H7 (cell line): ENCODE data around the gene ZNHIT6. TPM values are rescaled to one million over a fixed set of nuclear protein-coding genes. Genes with fewer than 3 reads are reported as not detected.
"Not testable (repeated sequence)": the region's sequence is repeated elsewhere in the genome, so short reads cannot be mapped to it uniquely, and the experiment has no call there.

Source experiments
- DNase-seq: peaks from one replicate; pipeline ENCODE4 v3.0.0; 2012
- H3K27me3 ChIP-seq: 2 replicates; pipeline ENCODE4 v1.6.0; 2011; ENCODE audit warnings: mild to moderate bottlenecking, low read length; ENCODE audit not compliant: control insufficient read depth, insufficient read depth
- H3K36me3 ChIP-seq: replicated peaks from 2 replicates; pipeline ENCODE4 v1.5.1; 2011; ENCODE audit warnings: low read length; ENCODE audit not compliant: control insufficient read depth, insufficient read depth
- H3K4me3 ChIP-seq: 2 replicates; pipeline ENCODE4 v1.5.1; 2011; ENCODE audit warnings: low read depth, mild to moderate bottlenecking, control low read depth, low read length, moderate library complexity; ENCODE audit not compliant: insufficient read depth
- total RNA-seq: library from RNA; depleted of rRNA; stranded (reverse); fragments of >200 nt; shearing (Covaris generic); gene quantifications from 2 replicates; pipeline ENCODE4 v1.2.3, GENCODE V29; 2014

The ZNHIT6 gene
- total RNA-seq, 1 experiment from 2014 or later: 6.9 TPM

- Histone ChIP-seq H3K4me3 (no peak overlapping the region), H3K36me3 (peaks cover 2% of the 10 kb centered on the region), H3K27me3 (no peaks in the 10 kb centered on the region)
- no peak for DNase-seq
Measured at GRCh38 chr1:85654066-85654782, 54.0 kb downstream of the ZNHIT6 start.

DNA sequence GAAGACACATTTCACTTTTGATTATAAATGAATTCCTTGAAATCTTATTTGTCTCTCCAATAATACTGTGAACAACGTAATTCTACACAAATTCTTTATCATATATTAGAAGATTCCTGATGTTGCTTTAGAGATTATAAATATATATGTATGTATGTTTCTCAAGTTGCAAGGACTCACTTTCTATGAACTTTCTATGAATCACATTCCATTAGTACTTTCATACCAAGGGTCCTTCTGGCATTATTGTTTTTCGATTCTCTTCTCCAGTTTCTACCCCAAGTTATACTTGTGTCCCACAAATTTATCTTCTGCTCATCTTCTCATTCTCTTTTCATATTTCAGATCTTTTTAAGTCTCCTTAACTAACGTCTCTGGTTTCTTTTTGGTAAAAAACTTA, 55.9 kb downstream of the ZNHIT6 start:
- Histone ChIP-seq H3K27me3 (no peaks in the 10 kb centered on the region), H3K4me3 (no peak overlapping the region), H3K36me3 (peaks cover 2% of the 10 kb centered on the region)
- DNase-seq: no peak

DNA sequence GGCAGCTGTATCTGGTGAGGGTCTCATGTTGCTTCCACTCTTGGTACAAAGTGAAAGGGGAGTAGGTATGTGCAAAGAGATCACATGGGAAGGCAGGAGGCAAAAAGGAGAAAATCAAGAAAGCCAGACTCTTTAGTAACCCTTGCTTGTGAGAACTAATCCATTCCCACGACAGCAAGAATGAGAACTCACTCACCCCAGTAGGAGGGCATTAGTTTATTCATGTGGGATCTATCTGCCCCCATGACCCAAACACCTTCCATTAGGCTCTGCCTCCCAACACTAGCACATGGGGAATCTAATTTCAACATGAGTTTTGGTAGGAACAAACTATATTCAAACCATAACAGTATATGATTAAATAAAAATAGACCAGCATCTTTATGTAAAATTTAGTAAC, 57.6 kb downstream of the ZNHIT6 start:
- DNase-seq: no peak
- Histone ChIP-seq H3K27me3 (no peaks in the 10 kb centered on the region), H3K36me3 (peaks cover 2% of the 10 kb centered on the region), H3K4me3 (no peak overlapping the region)

DNA sequence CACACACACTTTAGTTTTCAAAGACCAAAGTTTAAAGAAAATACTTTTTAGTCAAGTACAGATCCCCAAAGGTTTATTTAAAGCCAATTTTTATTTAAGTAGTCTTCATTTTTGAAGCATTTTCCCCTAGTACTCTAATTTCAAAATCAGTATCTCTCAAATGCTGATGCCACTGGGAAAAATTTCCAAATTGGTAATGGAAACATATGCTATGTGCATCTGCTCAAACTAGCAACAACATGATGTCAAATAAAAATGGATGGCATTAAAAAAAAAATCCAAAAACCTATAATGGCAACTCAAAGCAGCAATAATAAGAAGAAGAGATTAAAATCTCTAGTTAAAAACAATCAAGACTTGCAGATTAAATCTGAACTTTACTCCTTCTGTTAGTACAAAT, 58.6 kb downstream of the ZNHIT6 start:
- no peak for DNase-seq
- Histone ChIP-seq H3K36me3 (peaks cover 2% of the 10 kb centered on the region), H3K4me3 (no peak overlapping the region), H3K27me3 (no peaks in the 10 kb centered on the region)

GRCh38 chr1:85641598-85642556, 66.4 kb downstream of the ZNHIT6 start:
- not testable (repeated sequence) for H3K4me3 ChIP-seq, H3K27me3 ChIP-seq, H3K36me3 ChIP-seq, DNase-seq

- DNase-seq, H3K4me3 ChIP-seq, H3K36me3 ChIP-seq, H3K27me3 ChIP-seq: not testable (repeated sequence)
Measured at GRCh38 chr1:85639920-85640319, 68.3 kb downstream of the ZNHIT6 start.

DNA sequence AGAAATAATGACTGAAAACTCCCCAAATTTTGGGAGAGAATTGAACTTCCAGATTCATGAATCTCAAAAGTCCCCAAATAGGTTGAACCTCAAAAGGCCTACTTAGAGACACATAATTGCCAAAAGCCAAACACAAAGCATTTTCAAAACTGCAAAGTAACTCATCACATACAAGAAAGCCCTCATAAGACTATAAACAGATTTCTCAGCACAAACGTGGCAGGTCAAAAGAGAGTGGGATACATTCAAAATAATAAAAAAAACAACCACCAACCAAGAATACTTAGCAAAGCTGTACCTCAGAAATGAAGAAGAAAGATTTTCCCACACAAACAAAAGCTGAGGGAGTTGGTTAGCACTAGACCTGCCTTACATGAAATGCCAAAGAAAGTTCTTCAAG, 69.8 kb downstream of the ZNHIT6 start:
- DNase-seq: no peak
- Histone ChIP-seq H3K36me3 (no peaks in the 10 kb centered on the region), H3K4me3 (no peak overlapping the region)

DNA sequence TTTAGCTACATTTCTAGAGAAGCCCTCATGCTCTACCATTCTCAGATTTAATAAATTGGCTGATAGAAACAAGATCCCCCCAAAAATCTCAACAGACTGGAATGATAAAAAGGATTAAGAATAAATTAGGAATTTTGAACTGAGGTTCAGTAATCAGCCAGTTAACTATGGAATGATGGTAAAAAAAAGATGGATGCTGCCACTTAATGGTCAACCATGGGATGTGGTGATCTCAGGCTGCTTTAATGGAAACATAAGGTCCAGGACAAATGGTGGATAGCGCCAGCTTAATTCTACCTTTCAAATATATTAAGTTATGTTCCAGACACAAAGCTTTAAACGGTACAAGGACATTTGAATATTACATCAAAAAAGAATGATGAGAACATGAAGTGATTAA, 77.7 kb downstream of the ZNHIT6 start:
- H3K27me3 ChIP-seq: no peaks in the 10 kb centered on the region
- DNase-seq: no peak
- no peak overlapping the region for H3K4me3 ChIP-seq

More for the DNA sequence above, 69.8 kb downstream of the ZNHIT6 start:
- no peaks in the 10 kb centered on the region for H3K27me3 ChIP-seq

GRCh38 chr1:85629532-85629920, 78.7 kb downstream of the ZNHIT6 start:
- Histone ChIP-seq H3K36me3 (no peaks in the 10 kb centered on the region; the same call in 1 of the 2 replicates), H3K4me3 (no peak overlapping the region), H3K27me3 (no peaks in the 10 kb centered on the region)
- DNase-seq: no peak

More for the DNA sequence above, 77.7 kb downstream of the ZNHIT6 start:
- H3K36me3 ChIP-seq: no peaks in the 10 kb centered on the region; the same call in 1 of the 2 replicates

DNA sequence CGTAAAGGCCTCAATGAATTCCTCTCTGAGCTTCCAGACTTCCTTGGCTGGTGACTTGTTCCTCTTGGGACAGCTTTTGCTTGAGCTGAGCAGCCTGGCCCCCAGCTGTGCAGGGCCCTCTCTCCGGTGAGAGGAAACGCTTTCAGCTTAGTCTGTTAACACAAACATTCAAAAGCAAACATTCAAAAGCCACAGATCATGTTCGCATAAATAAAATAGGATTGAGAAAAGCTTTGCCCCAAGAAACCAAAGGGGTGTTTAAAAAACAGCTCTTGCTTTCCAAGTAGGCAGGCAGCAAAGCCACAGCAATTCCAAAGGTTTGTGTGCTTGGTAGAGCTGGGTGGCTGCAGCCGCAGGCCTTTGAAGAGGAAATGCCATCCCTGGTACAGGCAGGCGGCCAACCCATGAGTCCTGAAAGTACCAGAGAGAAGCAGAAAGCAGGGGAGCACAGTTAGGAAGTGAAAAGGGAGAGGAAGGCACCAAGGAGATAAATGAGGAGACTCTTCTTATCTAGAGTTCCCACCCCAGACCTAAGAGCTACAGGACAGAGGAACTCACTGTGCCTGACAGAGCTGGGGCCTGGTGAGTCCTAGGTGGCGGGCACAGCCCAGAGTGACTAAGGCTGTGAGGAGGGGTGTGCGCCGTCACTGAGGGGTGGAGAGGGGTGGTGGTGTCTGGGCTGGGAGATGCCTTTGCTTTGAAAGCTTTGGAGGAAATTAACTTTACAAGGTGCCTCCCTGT, 79.3 kb downstream of the ZNHIT6 start:
- DNase-seq: peak; percentile 56
- Histone ChIP-seq H3K36me3 (no peaks in the 10 kb centered on the region; the same call in 1 of the 2 replicates), H3K27me3 (no peaks in the 10 kb centered on the region), H3K4me3 (no peak overlapping the region)

DNA sequence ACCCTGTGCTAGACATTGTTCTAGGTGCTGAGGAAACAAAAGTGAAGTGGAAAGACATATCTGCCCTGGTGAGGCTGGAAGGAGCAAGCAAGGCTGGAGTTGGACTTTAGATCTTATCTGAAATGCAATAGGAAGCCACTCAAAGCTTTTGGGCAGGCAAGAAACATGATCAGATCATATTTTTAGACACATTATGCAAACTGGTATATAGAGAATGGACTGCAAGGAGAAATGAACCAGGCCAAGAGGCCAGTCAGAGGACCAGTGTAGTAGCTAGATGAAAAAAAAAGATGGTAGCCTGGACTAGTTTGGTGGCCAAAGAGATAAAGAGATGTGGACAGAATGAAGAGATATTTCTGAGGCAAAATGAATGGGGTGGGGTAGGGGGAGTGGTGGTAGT, 81.4 kb downstream of the ZNHIT6 start:
- Histone ChIP-seq H3K4me3 (no peak overlapping the region), H3K27me3 (no peaks in the 10 kb centered on the region), H3K36me3 (peaks cover 4% of the 10 kb centered on the region)
- DNase-seq: no peak

GRCh38 chr1:85624361-85624760, 83.9 kb downstream of the ZNHIT6 start:
- Histone ChIP-seq H3K36me3 (peaks cover 4% of the 10 kb centered on the region), H3K27me3 (no peaks in the 10 kb centered on the region), H3K4me3 (no peak overlapping the region)
- no peak for DNase-seq

DNA sequence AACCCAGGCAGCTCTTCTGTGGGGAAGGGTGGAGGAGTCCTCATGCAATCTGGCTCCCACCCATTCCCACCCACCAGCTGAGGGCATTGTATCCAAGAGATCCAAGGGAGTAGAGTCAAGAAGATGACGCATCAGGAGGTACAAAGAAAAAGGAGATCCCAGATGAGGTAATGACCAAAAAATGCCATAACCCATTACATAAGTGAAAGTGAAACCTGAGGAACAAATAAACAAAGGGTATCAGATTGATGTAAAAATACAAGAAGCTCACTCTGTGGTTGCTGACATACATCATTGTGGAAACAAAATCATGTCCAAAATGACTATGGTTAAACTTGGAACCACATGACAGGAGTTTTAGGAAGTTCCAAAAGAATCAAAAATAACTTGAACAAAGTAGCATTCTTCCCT, 85.2 kb downstream of the ZNHIT6 start:
- Histone ChIP-seq H3K4me3 (no peak overlapping the region), H3K27me3 (no peaks in the 10 kb centered on the region), H3K36me3 (peaks cover 4% of the 10 kb centered on the region)
- DNase-seq: no peak

DNA sequence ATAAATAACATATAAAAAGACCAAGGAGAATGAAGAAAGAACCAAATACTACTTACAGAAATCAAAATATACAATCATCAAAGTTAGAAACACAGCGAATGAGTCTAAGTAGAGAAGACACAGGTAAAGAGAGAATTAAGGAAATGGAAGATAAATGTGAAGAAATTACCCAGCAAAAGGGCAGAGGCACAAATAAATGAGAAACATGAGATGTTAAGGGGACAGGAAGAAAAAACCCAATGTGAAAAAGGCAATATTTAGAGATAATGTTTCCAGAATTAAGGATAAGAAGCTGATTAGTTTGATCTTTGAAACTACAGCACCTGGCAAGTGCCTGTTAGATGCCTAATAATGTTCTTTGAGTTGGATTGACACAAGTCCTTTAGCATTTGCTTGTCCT, 86.8 kb downstream of the ZNHIT6 start:
- Histone ChIP-seq H3K27me3 (no peaks in the 10 kb centered on the region), H3K36me3 (peaks cover 4% of the 10 kb centered on the region), H3K4me3 (no peak overlapping the region)
- no peak for DNase-seq
